Panc1 (cell line): ENCODE results near the gene TIGAR. TPM values are rescaled to one million over a fixed set of nuclear protein-coding genes. Genes with fewer than 3 reads are reported as not detected.

ENCODE experiments used
- ATAC-seq: fragments of 200-7000 bp; cut with Tn5 transposase; 2 replicates; pipeline ENCODE4 v1.9.1; 2020; ENCODE audit warnings: mild to moderate bottlenecking, moderate library complexity
- BruUV-seq: library from RNA; stranded (reverse); fragments of 400-500 nt; replicated peaks from 2 replicates; lab custom pipeline; 2021; lab: Mats Ljungman, UMichigan
- CTCF ChIA-PET: fragments of 300-600 bp; sonication (Branson Sonifier 250); formaldehyde crosslinking; loops from one replicate; lab custom pipeline; 2022; ENCODE audit warnings: antibody characterized with exemption; lab: Charles Lee
- POLR2A ChIA-PET: fragments of 300-600 bp; sonication (Branson Sonifier 250); formaldehyde crosslinking; loops from one replicate; lab custom pipeline; 2022; ENCODE audit warnings: antibody characterized with exemption; lab: Charles Lee
- DNase-seq: peaks from one replicate; pipeline ENCODE4 v3.0.0-alpha.2; 2010; ENCODE audit warnings: low read depth, low spot score
- H3K27ac ChIP-seq: 2 replicates; pipeline ENCODE4 v1.5.1; 2011; ENCODE audit warnings: mild to moderate bottlenecking, low read length, inconsistent platforms
- H3K27me3 ChIP-seq: fragments of 200-500 bp; sonication (Bioruptor generic); 2 replicates; pipeline ENCODE4 v1.6.0; 2014; ENCODE audit warnings: low read length, inconsistent platforms; ENCODE audit not compliant: control insufficient read depth, insufficient read depth
- H3K36me3 ChIP-seq: fragments of 200-500 bp; sonication (Bioruptor generic); 2 replicates; pipeline ENCODE4 v1.5.1; 2014; ENCODE audit warnings: inconsistent platforms, mild to moderate bottlenecking, low read length, moderate library complexity; ENCODE audit not compliant: control insufficient read depth, insufficient read depth
- H3K4me1 ChIP-seq: 2 replicates; pipeline ENCODE4 v1.5.1; 2011; ENCODE audit warnings: inconsistent platforms, mild to moderate bottlenecking, low read length, moderate library complexity; ENCODE audit not compliant: control insufficient read depth, insufficient read depth
- H3K4me3 ChIP-seq, 2 experiments: 2 replicates each; pipeline ENCODE4 v1.5.1; 2011 to 2012; ENCODE audit warnings: low read depth in 2 of 2, low read length in 2 of 2, mild to moderate bottlenecking in 2 of 2, inconsistent platforms in 1 of 2, moderate library complexity in 1 of 2
- H3K9me3 ChIP-seq: fragments of 200-500 bp; sonication (Bioruptor generic); 2 replicates; pipeline ENCODE4 v1.5.1; 2014; ENCODE audit warnings: low read depth, mild to moderate bottlenecking, inconsistent platforms, low read length, moderate library complexity; ENCODE audit not compliant: control insufficient read depth, insufficient read depth
- POLR2AphosphoS5 ChIP-seq: IDR thresholded peaks from 2 replicates; pipeline ENCODE4 v1.6.1; 2012; ENCODE audit warnings: mild to moderate bottlenecking, low read depth, low read length, moderate library complexity
- SIN3A ChIP-seq: IDR thresholded peaks from 2 replicates; pipeline ENCODE4 v1.6.1; 2012; ENCODE audit warnings: low read depth, mild to moderate bottlenecking, low read length, moderate library complexity, borderline replicate concordance; ENCODE audit not compliant: insufficient read depth
- TCF7L2 ChIP-seq: IDR thresholded peaks from 2 replicates; pipeline ENCODE4 v1.6.1; 2011; ENCODE audit warnings: mild to moderate bottlenecking, low read depth, low read length, inconsistent platforms
- in situ Hi-C: cut with HindIII; loops from 2 replicates; pipeline ENCODE4 v1.10.0; 2016; ENCODE audit warnings: low sequenced_read_pairs, low pct_unique_long_range_greater_than_20kb
- intact Hi-C: fragments of 100-400 bp; cut with micrococcal nuclease; formaldehyde crosslinking; loops from one replicate; pipeline ENCODE4 v1.10.0; 2022; ENCODE audit not compliant: unreplicated experiment
- total RNA-seq: library from RNA; stranded (reverse); gene quantifications from one replicate; pipeline ENCODE4 v1.2.1, GENCODE V29; 2021; ENCODE audit not compliant: unreplicated experiment
- TF ChIP-seq, protein P1 (sequence below), 2 experiments: IDR thresholded peaks; 2 replicates each; pipeline ENCODE4 v1.6.1; 2011 to 2012; ENCODE audit warnings: low read depth in 2 of 2, control low read depth in 1 of 2, low read length in 1 of 2, mild to moderate bottlenecking in 1 of 2, moderate library complexity in 1 of 2; ENCODE audit not compliant: insufficient read depth in 1 of 2
- TF ChIP-seq, protein P2 (sequence below): fragments of 450-650 bp; IDR thresholded peaks from 2 replicates; pipeline ENCODE4 v1.5.1; 2017; ENCODE audit warnings: mild to moderate bottlenecking

TIGAR gene
- total RNA-seq, 1 experiment from 2014 or later: 17.4 TPM

DNA sequence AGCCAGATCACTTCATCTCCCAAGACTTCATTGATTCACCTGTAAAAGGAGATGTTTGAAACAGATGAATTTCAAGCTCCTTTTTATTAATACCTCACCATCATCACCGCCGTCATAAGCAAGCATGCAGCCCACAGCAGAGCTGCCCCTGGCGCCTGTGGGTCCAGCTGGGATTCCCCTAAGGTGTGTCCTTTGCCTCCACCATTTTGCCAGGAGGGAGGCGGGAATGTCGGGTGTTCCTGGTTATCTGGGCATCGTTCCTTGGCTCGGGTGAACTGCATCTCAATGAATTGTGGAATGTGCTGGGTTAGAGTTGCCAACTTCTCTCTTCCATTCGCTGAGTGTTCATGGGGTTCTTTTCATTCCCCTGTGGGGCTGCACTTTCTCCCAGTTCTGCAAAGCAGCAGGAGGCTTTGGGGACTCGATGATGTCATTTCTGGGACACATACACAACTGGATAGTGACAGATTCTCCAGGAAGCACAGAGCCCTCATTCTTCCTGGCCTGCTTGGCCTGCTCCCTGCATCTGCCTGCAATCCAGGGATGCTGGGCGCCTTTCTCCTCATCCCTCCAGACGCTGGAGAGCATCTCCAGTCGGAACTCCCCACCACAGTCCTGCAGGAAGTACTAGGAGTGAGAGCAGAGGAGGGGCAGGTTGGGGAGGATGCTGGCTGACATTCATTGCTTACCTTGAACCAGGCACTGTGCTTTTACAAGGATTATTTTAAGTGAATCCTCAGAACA is 37.3 kb upstream of the TIGAR start:
- DNase-seq: no peak
- no peak for TF ChIP-seq POLR2AphosphoS5
- TF ChIP-seq, protein P1, sequence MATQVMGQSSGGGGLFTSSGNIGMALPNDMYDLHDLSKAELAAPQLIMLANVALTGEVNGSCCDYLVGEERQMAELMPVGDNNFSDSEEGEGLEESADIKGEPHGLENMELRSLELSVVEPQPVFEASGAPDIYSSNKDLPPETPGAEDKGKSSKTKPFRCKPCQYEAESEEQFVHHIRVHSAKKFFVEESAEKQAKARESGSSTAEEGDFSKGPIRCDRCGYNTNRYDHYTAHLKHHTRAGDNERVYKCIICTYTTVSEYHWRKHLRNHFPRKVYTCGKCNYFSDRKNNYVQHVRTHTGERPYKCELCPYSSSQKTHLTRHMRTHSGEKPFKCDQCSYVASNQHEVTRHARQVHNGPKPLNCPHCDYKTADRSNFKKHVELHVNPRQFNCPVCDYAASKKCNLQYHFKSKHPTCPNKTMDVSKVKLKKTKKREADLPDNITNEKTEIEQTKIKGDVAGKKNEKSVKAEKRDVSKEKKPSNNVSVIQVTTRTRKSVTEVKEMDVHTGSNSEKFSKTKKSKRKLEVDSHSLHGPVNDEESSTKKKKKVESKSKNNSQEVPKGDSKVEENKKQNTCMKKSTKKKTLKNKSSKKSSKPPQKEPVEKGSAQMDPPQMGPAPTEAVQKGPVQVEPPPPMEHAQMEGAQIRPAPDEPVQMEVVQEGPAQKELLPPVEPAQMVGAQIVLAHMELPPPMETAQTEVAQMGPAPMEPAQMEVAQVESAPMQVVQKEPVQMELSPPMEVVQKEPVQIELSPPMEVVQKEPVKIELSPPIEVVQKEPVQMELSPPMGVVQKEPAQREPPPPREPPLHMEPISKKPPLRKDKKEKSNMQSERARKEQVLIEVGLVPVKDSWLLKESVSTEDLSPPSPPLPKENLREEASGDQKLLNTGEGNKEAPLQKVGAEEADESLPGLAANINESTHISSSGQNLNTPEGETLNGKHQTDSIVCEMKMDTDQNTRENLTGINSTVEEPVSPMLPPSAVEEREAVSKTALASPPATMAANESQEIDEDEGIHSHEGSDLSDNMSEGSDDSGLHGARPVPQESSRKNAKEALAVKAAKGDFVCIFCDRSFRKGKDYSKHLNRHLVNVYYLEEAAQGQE (IDR thresholded peaks at IDR 0.05; ENCODE audit: insufficient read depth in 1 of 2, low read depth in 2 of 2, low read length in 1 of 2): no peak
- TF ChIP-seq, protein P2, sequence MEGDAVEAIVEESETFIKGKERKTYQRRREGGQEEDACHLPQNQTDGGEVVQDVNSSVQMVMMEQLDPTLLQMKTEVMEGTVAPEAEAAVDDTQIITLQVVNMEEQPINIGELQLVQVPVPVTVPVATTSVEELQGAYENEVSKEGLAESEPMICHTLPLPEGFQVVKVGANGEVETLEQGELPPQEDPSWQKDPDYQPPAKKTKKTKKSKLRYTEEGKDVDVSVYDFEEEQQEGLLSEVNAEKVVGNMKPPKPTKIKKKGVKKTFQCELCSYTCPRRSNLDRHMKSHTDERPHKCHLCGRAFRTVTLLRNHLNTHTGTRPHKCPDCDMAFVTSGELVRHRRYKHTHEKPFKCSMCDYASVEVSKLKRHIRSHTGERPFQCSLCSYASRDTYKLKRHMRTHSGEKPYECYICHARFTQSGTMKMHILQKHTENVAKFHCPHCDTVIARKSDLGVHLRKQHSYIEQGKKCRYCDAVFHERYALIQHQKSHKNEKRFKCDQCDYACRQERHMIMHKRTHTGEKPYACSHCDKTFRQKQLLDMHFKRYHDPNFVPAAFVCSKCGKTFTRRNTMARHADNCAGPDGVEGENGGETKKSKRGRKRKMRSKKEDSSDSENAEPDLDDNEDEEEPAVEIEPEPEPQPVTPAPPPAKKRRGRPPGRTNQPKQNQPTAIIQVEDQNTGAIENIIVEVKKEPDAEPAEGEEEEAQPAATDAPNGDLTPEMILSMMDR: no peak
- no peak for TF ChIP-seq TCF7L2
- TF ChIP-seq SIN3A: no peak
- intact Hi-C loops: no loop called here
- ChIA-PET POLR2A (no interaction called here), CTCF (no interaction called here)
- Histone ChIP-seq H3K36me3 (no peaks in the 10 kb centered on the region), H3K27me3 (no peaks in the 10 kb centered on the region), H3K4me1 (no peaks in the 10 kb centered on the region), H3K9me3 (no peaks in the 10 kb centered on the region), H3K4me3 (no peak overlapping the region), H3K27ac (no peak overlapping the region)
- BruUV-seq: no TSS peak
- no peak for ATAC-seq
- in situ Hi-C loops: no loop called here

DNA sequence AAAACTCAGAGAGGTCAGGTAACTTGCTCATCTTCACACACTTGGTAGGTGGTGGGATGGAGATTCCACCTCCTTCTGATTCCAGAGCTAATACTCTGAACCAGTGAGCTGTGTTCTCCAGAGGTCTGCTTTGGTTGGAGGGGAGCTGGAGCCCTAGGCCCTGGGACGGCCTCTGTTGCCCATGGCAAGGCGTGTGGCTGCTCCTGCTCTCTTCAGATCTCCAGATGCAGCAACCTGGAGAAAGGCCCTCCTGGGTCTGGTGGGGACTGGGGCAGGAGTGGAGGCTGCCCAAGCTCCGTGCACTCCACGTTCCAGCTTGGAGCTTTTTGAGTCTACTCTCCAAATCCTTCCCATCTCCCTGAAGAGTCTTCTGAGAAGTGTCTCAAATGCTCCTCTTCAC is 36.7 kb upstream of the TIGAR start:
- no peaks in the 10 kb centered on the region for H3K36me3 ChIP-seq
- ChIA-PET CTCF (no interaction called here), POLR2A (no interaction called here)
- H3K27me3 ChIP-seq: no peaks in the 10 kb centered on the region
- in situ Hi-C loops: no loop called here
- ATAC-seq (no peak), DNase-seq (no peak)
- H3K9me3 ChIP-seq: no peaks in the 10 kb centered on the region
- intact Hi-C loops: no loop called here
- BruUV-seq: no TSS peak
- H3K4me3 ChIP-seq: no peak overlapping the region
- H3K4me1 ChIP-seq: no peaks in the 10 kb centered on the region
- TF ChIP-seq, protein P2: no peak
- TF ChIP-seq TCF7L2: no peak
- TF ChIP-seq POLR2AphosphoS5: no peak
- no peak overlapping the region for H3K27ac ChIP-seq
